T-helper 1 cell treated with Interleukin-12 subunit alpha and Interleukin-12 subunit beta and Interleukin-4 antibody, amounts not matched to agents 30 μg/mL and 1 μg/mL, for 36 hours (primary cell): Measurements from ENCODE around the gene HDAC4.

ENCODE experiments used
- H3K27ac Mint-ChIP-seq: one replicate; pipeline ENCODE4 v1.8.0; 2021; ENCODE audit warnings: mild to moderate bottlenecking, mixed read lengths
- H3K27me3 Mint-ChIP-seq: one replicate; pipeline ENCODE4 v1.8.0; 2021; ENCODE audit warnings: low read depth, mixed read lengths
- H3K36me3 Mint-ChIP-seq: one replicate; pipeline ENCODE4 v1.8.0; 2021; ENCODE audit warnings: low read depth, mixed read lengths
- H3K4me1 Mint-ChIP-seq: one replicate; pipeline ENCODE4 v1.8.0; 2021; ENCODE audit warnings: low read depth, mixed read lengths
- H3K4me3 Mint-ChIP-seq: one replicate; pipeline ENCODE4 v1.8.0; 2021; ENCODE audit warnings: mild to moderate bottlenecking, moderate library complexity, mixed read lengths
- H3K9me3 Mint-ChIP-seq: one replicate; pipeline ENCODE4 v1.8.0; 2021; ENCODE audit warnings: mixed read lengths

HDAC4 gene

DNA sequence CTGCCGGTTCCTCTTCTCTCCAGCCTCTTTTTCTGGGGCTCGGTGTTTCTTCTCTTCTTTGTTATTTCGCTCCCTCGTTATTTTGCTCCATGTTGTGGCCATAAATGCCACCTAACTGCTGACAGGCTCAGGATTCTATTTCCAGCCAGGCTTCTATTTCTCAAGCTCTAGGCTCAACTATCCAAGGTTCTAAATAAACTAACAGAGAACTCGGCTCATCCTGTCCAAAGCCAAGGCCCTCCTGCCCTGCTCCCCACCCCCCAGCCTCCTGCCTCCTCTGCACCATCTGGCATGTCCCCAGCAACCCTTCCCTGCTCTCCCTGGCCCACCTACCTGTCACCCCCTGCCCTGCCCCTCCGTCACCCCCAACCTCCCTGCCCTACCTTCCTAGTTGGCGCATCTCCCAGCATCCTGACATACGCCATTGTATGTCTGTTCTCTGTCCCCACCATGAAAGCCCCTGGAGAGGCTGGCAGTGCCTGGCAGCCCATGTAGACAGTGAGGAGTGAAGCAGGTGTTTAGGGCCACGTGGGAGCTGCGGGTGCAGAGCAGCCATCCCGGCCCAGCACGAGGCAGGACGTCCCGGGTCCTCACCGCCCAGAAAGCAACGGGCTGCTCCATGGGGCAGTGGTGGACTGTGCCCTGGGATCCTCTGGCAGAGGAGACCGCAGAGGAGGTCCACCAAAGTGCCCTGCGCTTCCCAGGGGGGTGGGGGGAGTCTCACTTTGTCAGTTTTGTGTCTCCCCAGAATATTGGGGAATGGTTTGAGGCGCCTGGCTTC lies 366.1 kb downstream of the HDAC4 start:
- Mint-ChIP-seq H3K27ac (no peak overlapping the region), H3K27me3 (peaks cover 24% of the 10 kb centered on the region), H3K36me3 (no peaks in the 10 kb centered on the region), H3K9me3 (no peaks in the 10 kb centered on the region), H3K4me1 (no peaks in the 10 kb centered on the region), H3K4me3 (no peak overlapping the region)

DNA sequence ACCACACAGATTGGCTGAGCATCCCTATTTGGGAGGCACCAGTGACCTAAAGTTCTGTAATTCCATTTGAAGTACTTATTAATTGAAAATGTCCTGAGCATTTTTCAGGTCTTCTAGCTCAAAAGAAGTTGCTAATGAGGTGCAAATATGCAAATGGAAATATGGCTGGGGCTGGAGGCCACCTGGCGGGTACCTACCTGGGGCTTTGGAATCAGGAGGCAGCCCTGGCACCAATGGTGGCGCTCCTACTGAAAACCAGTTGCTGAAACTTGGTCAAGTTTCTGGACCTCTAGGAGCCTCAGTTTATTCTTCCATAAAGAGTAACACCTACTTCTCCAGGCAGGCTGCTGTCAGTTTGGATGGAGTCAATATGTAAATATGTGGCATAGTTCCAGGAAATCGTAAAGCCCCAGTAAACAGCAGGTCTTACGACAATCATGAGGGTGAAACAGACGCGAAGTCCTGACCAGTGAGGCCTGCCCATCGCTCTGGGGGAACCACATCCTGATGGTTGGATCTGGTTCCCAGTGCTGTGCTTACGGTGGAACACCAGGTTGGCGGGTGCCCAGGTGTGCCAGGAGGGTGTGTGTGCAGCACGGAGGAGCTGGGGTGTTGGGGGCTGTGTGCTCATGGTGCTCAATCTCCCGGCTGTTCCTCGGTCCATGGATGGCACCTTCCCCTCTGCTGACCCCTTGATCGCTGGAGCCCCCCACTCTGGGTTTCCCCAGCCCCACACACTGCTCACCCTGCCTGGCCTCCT lies 366.8 kb downstream of the HDAC4 start:
- no peak overlapping the region for H3K27ac Mint-ChIP-seq
- peaks cover 24% of the 10 kb centered on the region for H3K27me3 Mint-ChIP-seq
- H3K4me3 Mint-ChIP-seq: no peak overlapping the region
- no peaks in the 10 kb centered on the region for H3K36me3 Mint-ChIP-seq
- H3K9me3 Mint-ChIP-seq: no peaks in the 10 kb centered on the region
- H3K4me1 Mint-ChIP-seq: no peaks in the 10 kb centered on the region

DNA sequence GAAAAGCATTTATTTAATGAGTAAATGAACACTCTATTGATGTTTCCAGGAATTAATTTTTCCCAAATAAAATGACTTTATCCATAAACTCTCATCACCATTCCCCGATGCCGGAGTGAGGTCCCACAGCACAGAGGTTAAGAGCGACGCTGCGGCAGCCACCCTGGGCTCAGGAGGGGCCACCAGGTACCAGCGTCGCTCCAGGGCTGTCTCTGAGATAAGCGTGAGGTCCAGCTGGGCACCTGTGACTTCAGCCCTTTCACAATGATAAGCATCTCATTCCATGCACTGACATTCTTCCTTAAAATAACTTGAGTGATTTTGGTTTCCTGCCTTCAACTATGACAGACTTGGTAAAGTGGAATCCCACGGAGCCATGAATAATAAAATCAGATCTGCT lies 370.9 kb downstream of the HDAC4 start:
- H3K27ac Mint-ChIP-seq: no peak overlapping the region
- peaks cover 24% of the 10 kb centered on the region for H3K27me3 Mint-ChIP-seq
- H3K36me3 Mint-ChIP-seq: no peaks in the 10 kb centered on the region
- no peaks in the 10 kb centered on the region for H3K4me1 Mint-ChIP-seq
- H3K4me3 Mint-ChIP-seq: no peak overlapping the region
- H3K9me3 Mint-ChIP-seq: no peaks in the 10 kb centered on the region

DNA sequence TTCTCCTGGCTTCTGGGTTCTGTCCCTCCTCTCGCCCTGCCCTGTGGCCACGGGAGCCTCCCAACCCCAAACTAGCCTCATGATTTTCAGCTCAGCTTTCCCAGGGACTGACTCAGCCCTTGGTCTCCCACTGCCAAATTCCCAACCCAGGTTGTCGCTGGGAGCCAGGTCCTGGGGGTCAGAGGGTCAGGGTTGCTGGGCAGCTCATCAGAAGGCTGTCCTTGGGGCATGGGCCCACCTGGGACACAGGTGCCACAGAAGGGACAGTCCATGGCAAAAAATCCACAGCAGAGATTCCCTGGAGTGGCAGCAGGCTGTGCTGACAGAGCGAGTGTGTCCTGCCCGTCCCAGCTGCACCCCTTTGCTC lies 372.6 kb downstream of the HDAC4 start:
- Mint-ChIP-seq H3K4me1 (no peaks in the 10 kb centered on the region), H3K36me3 (no peaks in the 10 kb centered on the region), H3K4me3 (no peak overlapping the region), H3K27me3 (peaks cover 16% of the 10 kb centered on the region), H3K27ac (no peak overlapping the region), H3K9me3 (no peaks in the 10 kb centered on the region)

DNA sequence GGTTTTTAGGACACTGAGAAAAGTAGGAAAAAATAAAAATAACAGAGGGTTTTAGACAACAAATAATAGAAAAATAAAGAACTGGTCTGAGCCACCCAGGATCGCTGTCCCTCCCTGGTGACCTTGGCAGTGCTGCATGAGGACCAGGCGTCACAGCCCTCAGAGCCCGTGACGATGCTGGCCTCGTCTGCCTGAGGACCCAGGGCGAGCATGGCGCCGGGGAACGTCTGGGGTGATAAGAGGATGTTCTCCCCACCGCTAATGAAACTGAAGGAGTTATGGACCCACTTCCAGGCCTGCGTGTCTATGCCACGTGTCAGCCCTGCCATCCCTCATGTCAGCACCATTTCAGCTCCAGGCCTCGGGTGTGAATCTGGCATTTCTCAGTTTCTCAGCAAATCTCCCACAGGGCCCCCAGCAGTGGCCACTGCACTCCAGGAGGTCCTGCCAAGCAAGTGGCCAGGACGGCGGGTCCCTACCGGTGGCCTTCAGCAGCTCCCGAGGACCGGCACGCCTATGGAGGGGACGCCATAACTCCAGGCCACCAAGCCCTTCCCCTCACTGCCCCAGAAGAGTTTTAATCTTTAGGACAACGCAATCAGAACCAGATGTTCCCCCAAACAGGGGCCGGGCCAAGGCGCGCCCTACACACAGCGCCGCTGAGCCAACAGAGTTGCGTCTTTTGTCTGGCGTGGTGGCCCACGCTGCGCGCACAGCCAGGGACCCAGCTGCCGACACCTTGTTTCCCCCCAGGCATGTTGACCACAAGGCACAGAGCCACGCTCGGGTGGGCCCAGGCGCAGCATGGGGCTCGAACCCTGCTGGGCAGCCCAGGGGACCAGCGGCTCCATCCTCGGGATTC lies 373.2 kb downstream of the HDAC4 start:
- Mint-ChIP-seq H3K9me3 (no peaks in the 10 kb centered on the region), H3K4me1 (no peaks in the 10 kb centered on the region), H3K4me3 (no peak overlapping the region), H3K27ac (no peak overlapping the region), H3K36me3 (no peaks in the 10 kb centered on the region), H3K27me3 (peaks cover 13% of the 10 kb centered on the region)

DNA sequence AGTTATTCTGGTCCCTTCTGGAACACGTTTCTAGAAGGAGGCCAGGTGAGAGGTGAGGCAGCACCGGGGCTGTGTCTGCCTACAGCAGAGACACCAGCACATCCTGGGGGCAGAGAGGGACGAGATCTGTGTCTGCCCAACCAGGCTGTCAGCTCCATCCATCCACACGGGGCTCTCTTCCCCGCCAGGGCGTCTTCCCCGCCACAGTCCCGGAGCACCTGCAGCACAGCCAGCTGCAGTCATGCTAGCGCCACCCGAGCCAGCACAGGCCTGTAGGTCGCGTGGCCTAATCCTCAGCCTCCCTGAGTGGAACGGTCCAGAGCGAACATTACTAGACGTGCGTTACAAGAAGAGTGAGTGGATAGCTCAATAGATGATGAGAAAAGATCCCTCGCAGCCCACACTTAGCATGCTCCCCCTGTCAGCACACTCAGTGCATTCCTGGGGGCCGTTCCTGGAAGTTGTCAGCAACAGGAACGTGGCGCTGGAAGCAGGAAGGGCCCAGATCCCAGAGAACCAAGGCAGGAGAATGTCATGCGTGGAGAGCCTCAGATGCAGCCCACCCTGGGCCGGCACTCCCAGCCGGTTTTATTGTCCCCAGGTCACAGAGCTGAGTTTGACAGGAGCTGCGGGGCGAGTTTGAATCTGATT lies 374.0 kb downstream of the HDAC4 start:
- H3K27ac Mint-ChIP-seq: no peak overlapping the region
- H3K27me3 Mint-ChIP-seq: peaks cover 7% of the 10 kb centered on the region
- H3K36me3 Mint-ChIP-seq: no peaks in the 10 kb centered on the region
- H3K4me1 Mint-ChIP-seq: no peaks in the 10 kb centered on the region
- H3K9me3 Mint-ChIP-seq: no peaks in the 10 kb centered on the region
- H3K4me3 Mint-ChIP-seq: no peak overlapping the region

DNA sequence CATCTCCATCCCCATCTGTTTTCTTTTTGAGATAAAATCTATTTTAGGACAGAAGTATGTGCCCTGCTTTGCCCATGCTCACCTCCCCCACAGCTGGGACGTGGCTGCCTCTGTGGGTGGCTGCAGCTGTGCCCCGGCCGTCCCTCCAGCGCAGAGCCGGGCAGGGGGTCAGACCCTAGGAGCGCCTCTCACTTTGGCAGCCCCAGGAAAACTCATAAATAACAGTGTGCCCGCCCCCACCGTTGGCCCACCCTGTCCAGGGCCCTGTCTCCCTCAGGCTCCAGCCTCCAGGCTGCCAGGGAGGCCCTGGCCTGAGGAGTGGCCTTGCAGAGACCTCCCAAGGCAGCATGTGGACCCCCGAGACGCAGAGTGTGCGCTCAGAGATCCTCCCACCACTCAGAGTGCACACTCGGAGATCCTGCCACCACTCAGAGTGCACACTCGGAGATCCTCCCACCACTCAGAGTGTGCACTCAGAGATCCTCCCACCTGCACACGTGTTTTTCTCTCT lies 374.8 kb downstream of the HDAC4 start:
- Mint-ChIP-seq H3K4me1 (no peaks in the 10 kb centered on the region), H3K4me3 (no peak overlapping the region), H3K36me3 (no peaks in the 10 kb centered on the region), H3K27ac (no peak overlapping the region), H3K9me3 (no peaks in the 10 kb centered on the region), H3K27me3 (no peaks in the 10 kb centered on the region)

DNA sequence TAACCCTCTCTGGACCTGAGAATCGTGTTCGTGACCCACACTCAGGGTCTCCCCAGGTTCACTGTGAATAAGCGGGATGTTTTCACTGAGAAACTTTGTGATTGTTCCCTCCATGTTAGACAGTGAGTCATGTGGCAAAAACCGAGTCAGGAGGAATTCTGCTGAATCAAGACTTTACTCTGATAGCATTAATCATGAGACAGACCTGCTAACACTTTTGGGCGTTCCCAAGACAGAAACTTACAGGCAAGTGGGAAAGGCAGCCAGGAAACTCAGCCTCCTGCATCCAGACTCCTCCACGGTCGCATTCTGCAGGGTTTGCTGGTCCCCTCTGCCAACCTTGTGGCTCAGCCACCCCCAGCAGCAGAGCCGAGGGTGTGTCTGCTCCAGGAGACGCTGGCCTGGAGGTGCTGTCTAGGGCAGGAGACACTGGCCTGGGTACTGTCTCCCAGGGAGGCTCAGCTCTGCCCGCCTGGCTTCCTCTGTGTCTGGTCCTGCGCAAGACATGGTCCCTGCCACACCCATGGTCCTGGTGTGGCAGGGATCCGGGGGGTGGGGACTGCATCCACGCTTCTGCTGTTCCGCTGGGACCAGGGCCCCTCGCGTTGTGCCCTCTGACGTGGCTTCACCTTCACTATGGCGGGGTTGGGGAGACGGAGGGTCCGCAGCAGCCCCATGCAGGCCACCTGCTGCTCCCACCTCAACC lies 375.6 kb downstream of the HDAC4 start:
- no peak overlapping the region for H3K27ac Mint-ChIP-seq
- H3K36me3 Mint-ChIP-seq: no peaks in the 10 kb centered on the region
- no peaks in the 10 kb centered on the region for H3K9me3 Mint-ChIP-seq
- H3K4me1 Mint-ChIP-seq: no peaks in the 10 kb centered on the region
- H3K4me3 Mint-ChIP-seq: no peak overlapping the region
- H3K27me3 Mint-ChIP-seq: peaks cover under 1% of the 10 kb centered on the region

DNA sequence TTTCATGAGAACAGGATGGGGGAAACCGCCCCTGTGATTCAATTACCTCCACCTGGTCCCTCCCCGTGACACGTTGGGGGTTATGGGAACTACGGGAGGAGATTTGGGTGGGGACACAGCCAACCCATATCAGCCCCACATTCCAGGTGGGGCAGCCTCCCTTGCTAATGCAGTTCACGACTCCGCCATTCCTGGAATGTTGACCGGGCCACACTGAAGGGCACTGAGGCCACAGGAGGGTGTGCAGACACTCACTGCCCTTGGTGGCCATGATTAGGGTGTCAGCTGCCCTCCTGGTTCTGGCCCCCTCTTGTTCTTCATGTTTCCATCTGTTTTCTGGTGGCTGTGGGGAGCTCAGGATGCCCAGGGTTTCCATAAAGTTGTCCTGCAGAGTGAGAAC lies 376.6 kb downstream of the HDAC4 start:
- Mint-ChIP-seq H3K4me3 (no peak overlapping the region), H3K36me3 (no peaks in the 10 kb centered on the region), H3K27ac (no peak overlapping the region), H3K27me3 (peaks cover 3% of the 10 kb centered on the region), H3K9me3 (no peaks in the 10 kb centered on the region), H3K4me1 (no peaks in the 10 kb centered on the region)

DNA sequence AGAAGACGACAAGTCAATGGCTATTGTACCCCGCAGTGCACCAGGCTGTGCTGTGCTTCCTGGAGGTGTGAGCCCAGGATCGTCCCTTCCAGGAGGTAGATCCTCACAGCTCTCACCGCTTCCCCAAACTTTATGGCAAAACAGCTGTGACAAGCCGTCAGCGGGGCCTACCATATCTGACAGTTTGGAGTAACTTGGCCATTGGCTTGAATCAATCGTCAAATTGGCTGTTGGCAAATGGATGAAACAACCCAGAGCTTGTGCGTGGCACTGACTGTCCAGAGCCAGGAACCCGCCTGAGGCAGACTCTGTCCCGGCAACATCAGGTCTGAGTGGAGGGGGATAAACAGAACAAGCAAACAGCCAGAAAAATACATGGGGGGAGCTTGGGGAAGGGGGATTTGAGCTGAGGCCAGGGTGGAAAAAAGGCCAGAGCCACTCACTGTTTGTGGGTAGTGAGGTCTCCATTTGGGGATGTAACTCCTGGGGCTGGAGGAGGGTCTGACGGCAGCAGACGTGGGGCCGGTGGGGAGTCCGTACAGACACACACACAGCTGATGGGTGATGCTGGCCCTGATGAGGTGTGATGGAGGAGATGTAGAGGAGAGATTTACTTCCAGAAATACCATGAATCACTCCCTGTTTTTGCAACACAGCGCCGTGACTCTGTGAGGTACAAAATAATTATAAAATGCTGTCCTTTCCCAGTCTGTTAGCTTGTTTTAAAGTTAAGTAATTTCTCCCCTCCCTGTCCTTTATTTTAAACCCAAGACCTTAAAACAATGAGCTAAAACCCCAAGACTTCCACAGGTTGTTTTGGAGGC lies 378.2 kb downstream of the HDAC4 start:
- Mint-ChIP-seq H3K4me1 (no peaks in the 10 kb centered on the region), H3K27ac (no peak overlapping the region), H3K9me3 (no peaks in the 10 kb centered on the region), H3K36me3 (no peaks in the 10 kb centered on the region), H3K4me3 (no peak overlapping the region), H3K27me3 (peaks cover 3% of the 10 kb centered on the region)

DNA sequence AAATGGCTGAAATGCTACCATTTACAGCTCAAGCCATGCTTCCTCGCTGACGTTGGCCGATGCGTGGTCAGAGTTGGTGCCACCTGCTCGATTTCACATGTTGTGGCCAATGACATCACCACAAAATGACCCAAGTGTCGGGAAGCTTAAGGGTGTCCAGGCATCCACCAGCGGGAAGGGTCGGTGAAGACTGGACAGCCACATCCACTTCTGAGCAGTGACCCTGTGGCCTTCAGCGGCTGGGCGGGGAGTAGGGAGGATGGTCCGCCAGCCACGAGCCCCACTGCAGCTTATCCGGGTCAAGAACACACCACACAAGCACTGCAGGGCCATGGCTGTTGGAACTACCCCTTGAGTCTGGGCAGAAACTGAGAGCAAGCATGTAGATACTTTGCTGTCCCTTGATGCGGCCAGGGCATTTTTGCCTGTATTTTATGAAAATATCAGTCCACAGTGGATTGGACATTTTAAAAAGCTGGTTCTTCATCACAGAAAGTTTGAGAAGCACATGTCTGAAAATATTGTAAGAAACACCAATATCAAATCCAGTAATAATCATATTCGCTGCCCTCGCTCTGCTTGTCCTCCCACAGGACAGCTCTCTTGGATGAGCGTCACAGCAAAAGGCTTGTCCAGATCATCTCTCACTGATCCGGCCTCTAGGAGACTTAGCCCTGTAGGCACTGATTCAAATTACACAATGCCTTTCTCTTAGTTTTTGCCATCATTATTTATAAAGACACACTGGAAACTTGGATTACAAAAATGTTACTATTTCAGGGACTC lies 379.0 kb downstream of the HDAC4 start:
- Mint-ChIP-seq H3K27ac (no peak overlapping the region), H3K4me1 (no peaks in the 10 kb centered on the region), H3K36me3 (no peaks in the 10 kb centered on the region), H3K4me3 (no peak overlapping the region), H3K27me3 (peaks cover 3% of the 10 kb centered on the region), H3K9me3 (no peaks in the 10 kb centered on the region)

DNA sequence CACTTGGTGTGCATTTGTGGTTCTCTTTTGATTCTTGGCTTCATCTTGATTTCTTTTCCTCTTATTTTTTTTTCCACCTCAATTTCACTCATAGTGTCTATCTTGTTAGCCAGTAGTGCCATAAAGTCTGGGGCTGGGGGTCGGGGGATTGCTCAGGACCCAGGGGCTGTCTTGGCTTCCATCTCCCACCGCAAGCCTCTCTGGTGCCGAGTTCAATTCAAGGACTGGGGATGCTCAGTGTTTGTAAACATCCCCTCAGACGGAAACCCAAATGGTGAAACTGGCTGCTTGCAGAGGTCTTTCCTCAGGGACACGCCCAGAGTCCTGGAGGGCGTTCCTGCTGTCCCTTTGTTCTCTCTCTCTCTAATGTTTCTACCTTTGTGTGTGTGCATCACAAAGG lies 379.6 kb downstream of the HDAC4 start:
- Mint-ChIP-seq H3K4me3 (no peak overlapping the region), H3K36me3 (no peaks in the 10 kb centered on the region), H3K4me1 (no peaks in the 10 kb centered on the region), H3K27me3 (peaks cover 3% of the 10 kb centered on the region), H3K27ac (no peak overlapping the region), H3K9me3 (no peaks in the 10 kb centered on the region)
